Osteoblast (primary cell): ENCODE data around the gene TMEM63C. TPM values are rescaled to one million over a fixed set of nuclear protein-coding genes. Genes with fewer than 3 reads are reported as not detected.

ENCODE experiments used
- DNase-seq: peaks from one replicate; pipeline ENCODE4 v3.0.0; 2011; ENCODE audit warnings: low spot score, mixed read lengths; ENCODE audit not compliant: insufficient read length; ENCODE audit errors: missing footprints
- H2AFZ ChIP-seq: 2 replicates; pipeline ENCODE4 v1.6.0; 2011; ENCODE audit warnings: mild to moderate bottlenecking, low read length
- H3K27ac ChIP-seq: 2 replicates; pipeline ENCODE4 v1.5.1; 2011; ENCODE audit warnings: mild to moderate bottlenecking, low read depth, low read length, moderate library complexity
- H3K27me3 ChIP-seq: 2 replicates; pipeline ENCODE4 v1.6.0; 2012; ENCODE audit warnings: mild to moderate bottlenecking, control low read depth, inconsistent platforms, low read length, moderate library complexity; ENCODE audit not compliant: insufficient read depth
- H3K36me3 ChIP-seq: 2 replicates; pipeline ENCODE4 v1.5.1; 2011; ENCODE audit warnings: mild to moderate bottlenecking, low read length, control low read depth, moderate library complexity; ENCODE audit not compliant: insufficient read depth
- H3K4me1 ChIP-seq: 2 replicates; pipeline ENCODE4 v1.5.1; 2011; ENCODE audit warnings: mild to moderate bottlenecking, low read length, control low read depth, moderate library complexity; ENCODE audit not compliant: insufficient read depth
- H3K4me2 ChIP-seq: 2 replicates; pipeline ENCODE4 v1.6.0; 2011; ENCODE audit warnings: mild to moderate bottlenecking, low read length; ENCODE audit not compliant: insufficient read depth
- H3K4me3 ChIP-seq: fragments of 200-600 bp; sonication (generic); 3 replicates; pipeline ENCODE4 v1.5.1; 2012; ENCODE audit warnings: mild to moderate bottlenecking, low read length, inconsistent platforms; ENCODE audit not compliant: insufficient read depth
- H3K79me2 ChIP-seq: 2 replicates; pipeline ENCODE4 v1.6.0; 2012; ENCODE audit warnings: mild to moderate bottlenecking, low read length, control low read depth, inconsistent platforms; ENCODE audit not compliant: insufficient read depth
- H3K9me3 ChIP-seq: 2 replicates; pipeline ENCODE4 v1.5.1; 2011; ENCODE audit warnings: low read depth, low read length, control low read depth
- H4K20me1 ChIP-seq: 2 replicates; pipeline ENCODE4 v1.6.0; 2012; ENCODE audit warnings: mild to moderate bottlenecking, low read length, control low read depth; ENCODE audit not compliant: insufficient read depth
- CTCF ChIP-seq: IDR thresholded peaks from 2 replicates; pipeline ENCODE4 v1.5.1; 2011; ENCODE audit warnings: mild to moderate bottlenecking, low read depth, low read length, moderate library complexity; ENCODE audit errors: extremely low read depth
- total RNA-seq: library from RNA; depleted of rRNA; stranded (reverse); fragments of >200 nt; gene quantifications from 2 replicates; pipeline ENCODE4 v1.2.3, GENCODE V29; 2012

The TMEM63C gene
- total RNA-seq, 1 donor = 0.72 TPM

- Histone ChIP-seq H3K9me3 (no peaks in the 10 kb centered on the region), H3K4me2 (no peak overlapping the region), H4K20me1 (no peaks in the 10 kb centered on the region), H3K27ac (no peak overlapping the region), H3K36me3 (no peaks in the 10 kb centered on the region), H2AFZ (no peak overlapping the region), H3K4me1 (no peaks in the 10 kb centered on the region), H3K4me3 (no peak overlapping the region), H3K79me2 (no peaks in the 10 kb centered on the region), H3K27me3 (no peaks in the 10 kb centered on the region)
- no peak for DNase-seq
- no peak for TF ChIP-seq CTCF
Measured at GRCh38 chr14:77206261-77206824, 24.7 kb downstream of the TMEM63C start.

GRCh38 chr14:77206877-77207389, 25.3 kb downstream of the TMEM63C start:
- Histone ChIP-seq H3K27ac (no peak overlapping the region), H2AFZ (no peak overlapping the region), H4K20me1 (no peaks in the 10 kb centered on the region), H3K4me3 (no peak overlapping the region), H3K27me3 (no peaks in the 10 kb centered on the region), H3K79me2 (no peaks in the 10 kb centered on the region), H3K4me1 (no peaks in the 10 kb centered on the region), H3K36me3 (no peaks in the 10 kb centered on the region), H3K9me3 (no peaks in the 10 kb centered on the region), H3K4me2 (no peak overlapping the region)
- DNase-seq = no peak
- no peak for TF ChIP-seq CTCF

GRCh38 chr14:77208291-77208978, 26.8 kb downstream of the TMEM63C start:
- no peak overlapping the region for H3K27ac ChIP-seq
- H3K4me2 ChIP-seq = no peak overlapping the region
- H3K4me1 ChIP-seq = no peaks in the 10 kb centered on the region
- DNase-seq = peak; percentile 96
- no peak overlapping the region for H3K4me3 ChIP-seq
- no peaks in the 10 kb centered on the region for H3K9me3 ChIP-seq
- no peaks in the 10 kb centered on the region for H3K36me3 ChIP-seq
- H2AFZ ChIP-seq = no peak overlapping the region
- H4K20me1 ChIP-seq = no peaks in the 10 kb centered on the region
- no peak for TF ChIP-seq CTCF
- H3K27me3 ChIP-seq = no peaks in the 10 kb centered on the region
- H3K79me2 ChIP-seq = no peaks in the 10 kb centered on the region

GRCh38 chr14:77208979-77209318, 27.4 kb downstream of the TMEM63C start:
- Histone ChIP-seq H3K4me2 (no peak overlapping the region), H3K27ac (no peak overlapping the region), H3K27me3 (no peaks in the 10 kb centered on the region), H3K79me2 (no peaks in the 10 kb centered on the region), H3K4me1 (no peaks in the 10 kb centered on the region), H3K4me3 (no peak overlapping the region), H3K36me3 (no peaks in the 10 kb centered on the region), H3K9me3 (no peaks in the 10 kb centered on the region), H2AFZ (no peak overlapping the region), H4K20me1 (no peaks in the 10 kb centered on the region)
- no peak for DNase-seq
- TF ChIP-seq CTCF = no peak
